IMR-90 (cell line): ENCODE measurements around the gene LIMS2. TPM values are rescaled to one million over a fixed set of nuclear protein-coding genes. Genes with fewer than 3 reads are reported as not detected.

Experiments used
- ATAC-seq: fragments of 200-7000 bp; cut with Tn5 transposase; 2 replicates; pipeline ENCODE4 v1.9.1; 2020; ENCODE audit warnings: low read depth, mild to moderate bottlenecking, moderate library complexity
- BruUV-seq: library from RNA; stranded (reverse); fragments of 400-500 nt; replicated peaks from 2 replicates; lab custom pipeline; 2021; lab: Mats Ljungman, UMichigan
- CTCF ChIA-PET: fragments of 300-600 bp; formaldehyde crosslinking; extraction: SDS; loops from one replicate; lab custom pipeline; 2021; ENCODE audit warnings: antibody characterized with exemption; lab: Yijun Ruan, JAX
- POLR2A ChIA-PET: fragments of 300-600 bp; sonication (Branson Sonifier 250); formaldehyde crosslinking; loops from one replicate; lab custom pipeline; 2022; ENCODE audit warnings: antibody characterized with exemption; ENCODE audit not compliant: unreplicated experiment; lab: Charles Lee
- DNase-seq: peaks from one replicate; pipeline ENCODE4 v3.0.0; 2013
- H2AFZ ChIP-seq: replicated peaks from 2 replicates; pipeline ENCODE3; 2013; ENCODE audit warnings: low read length, mild to moderate bottlenecking; ENCODE audit not compliant: poor library complexity
- H2AK5ac ChIP-seq: 2 replicates; pipeline ENCODE4 v1.6.1; 2013; ENCODE audit warnings: low read depth, low read length, inconsistent platforms
- H2AK9ac ChIP-seq: replicated peaks from 2 replicates; pipeline ENCODE3; 2013; ENCODE audit warnings: mild to moderate bottlenecking, low read depth, low read length, moderate library complexity; ENCODE audit not compliant: poor library complexity
- H2BK120ac ChIP-seq: 2 replicates; pipeline ENCODE4 v1.6.1; 2013; ENCODE audit warnings: low read depth, low read length, inconsistent platforms
- H2BK15ac ChIP-seq: 3 replicates; pipeline ENCODE4 v1.6.1; 2013; ENCODE audit warnings: low read depth, low read length, inconsistent platforms
- H2BK20ac ChIP-seq: 2 replicates; pipeline ENCODE4 v1.6.1; 2013; ENCODE audit warnings: low read depth, mild to moderate bottlenecking, inconsistent platforms, low read length, moderate library complexity
- H2BK5ac ChIP-seq: 2 replicates; pipeline ENCODE4 v1.6.1; 2013; ENCODE audit warnings: mild to moderate bottlenecking, low read depth, low read length, inconsistent platforms; ENCODE audit not compliant: poor library complexity, severe bottlenecking
- H3K14ac ChIP-seq: replicated peaks from 2 replicates; pipeline ENCODE4 v1.6.1; 2013; ENCODE audit warnings: low read depth, low read length, inconsistent platforms
- H3K18ac ChIP-seq: 2 replicates; pipeline ENCODE4 v1.6.1; 2013; ENCODE audit warnings: low read depth, low read length, control low read depth
- H3K23ac ChIP-seq: 2 replicates; pipeline ENCODE4 v1.6.1; 2013; ENCODE audit warnings: low read depth, low read length, inconsistent platforms
- H3K27ac ChIP-seq: 2 replicates; pipeline ENCODE4 v1.5.1; 2013; ENCODE audit warnings: mild to moderate bottlenecking, control low read depth, low read length; ENCODE audit not compliant: insufficient read depth
- H3K27me3 ChIP-seq: 2 replicates; pipeline ENCODE4 v1.6.1; 2013; ENCODE audit warnings: low read length; ENCODE audit not compliant: control insufficient read depth, insufficient read depth
- H3K36me3 ChIP-seq: 2 replicates; pipeline ENCODE4 v1.6.1; 2013; ENCODE audit warnings: low read length, mixed read lengths; ENCODE audit not compliant: control insufficient read depth, insufficient read depth
- H3K4ac ChIP-seq: 2 replicates; pipeline ENCODE4 v1.6.1; 2013; ENCODE audit warnings: low read depth, low read length, inconsistent platforms
- H3K4me1 ChIP-seq: 2 replicates; pipeline ENCODE4 v1.6.1; 2013; ENCODE audit warnings: low read length, mixed read lengths; ENCODE audit not compliant: control insufficient read depth, insufficient read depth
- H3K4me2 ChIP-seq: 2 replicates; pipeline ENCODE4 v1.6.1; 2013; ENCODE audit warnings: low read depth, mild to moderate bottlenecking, control low read depth, low read length, moderate library complexity
- H3K4me3 ChIP-seq: 2 replicates; pipeline ENCODE4 v1.5.1; 2013; ENCODE audit warnings: low read depth, mild to moderate bottlenecking, control low read depth, low read length, moderate library complexity; ENCODE audit not compliant: insufficient read depth
- H3K56ac ChIP-seq: 2 replicates; pipeline ENCODE4 v1.6.1; 2013; ENCODE audit warnings: low read length, inconsistent platforms; ENCODE audit not compliant: insufficient read depth; ENCODE audit errors: extremely low read depth
- H3K79me1 ChIP-seq, 2 experiments: 2 replicates each; pipeline ENCODE4 v1.6.1; 2013; ENCODE audit warnings: low read length in 2 of 2, inconsistent platforms in 1 of 2, low read depth in 1 of 2
- H3K9ac ChIP-seq: 2 replicates; pipeline ENCODE4 v1.6.1; 2013; ENCODE audit warnings: low read depth, low read length, control low read depth
- H3K9me1 ChIP-seq: 2 replicates; pipeline ENCODE4 v1.6.1; 2013; ENCODE audit warnings: low read length, inconsistent platforms; ENCODE audit not compliant: insufficient read depth
- H3K9me3 ChIP-seq: 2 replicates; pipeline ENCODE4 v1.6.1; 2013; ENCODE audit warnings: low read length; ENCODE audit not compliant: control insufficient read depth, insufficient read depth
- H4K20me1 ChIP-seq: 2 replicates; pipeline ENCODE4 v1.6.1; 2013; ENCODE audit warnings: low read length, inconsistent platforms; ENCODE audit not compliant: insufficient read depth
- H4K5ac ChIP-seq: 2 replicates; pipeline ENCODE4 v1.6.1; 2013; ENCODE audit warnings: mild to moderate bottlenecking, low read depth, low read length, control low read depth
- H4K8ac ChIP-seq, 2 experiments: 2 replicates each; pipeline ENCODE4 v1.6.1; 2013; ENCODE audit warnings: low read depth in 2 of 2, low read length in 2 of 2, control low read depth in 1 of 2, inconsistent platforms in 1 of 2
- H4K91ac ChIP-seq: 2 replicates; pipeline ENCODE4 v1.6.1; 2013; ENCODE audit warnings: low read depth, low read length, inconsistent platforms; ENCODE audit not compliant: insufficient read depth
- BHLHE40 ChIP-seq: fragments of 150-350 bp; IDR thresholded peaks from 2 replicates; pipeline ENCODE4 v1.6.1; 2016; ENCODE audit warnings: mild to moderate bottlenecking, low read depth, low read length
- CEBPB ChIP-seq: IDR thresholded peaks from 2 replicates; pipeline ENCODE4 v1.6.1; 2012; ENCODE audit warnings: low read depth, low read length, improper control_type of control experiment
- CHD1 ChIP-seq: IDR thresholded peaks from 2 replicates; pipeline ENCODE4 v1.6.1; 2012; ENCODE audit warnings: low read depth, low read length, improper control_type of control experiment
- ELK1 ChIP-seq: fragments of 150-350 bp; IDR thresholded peaks from 2 replicates; pipeline ENCODE4 v1.6.1; 2016; ENCODE audit warnings: low read depth, mild to moderate bottlenecking, low read length, moderate library complexity, borderline replicate concordance
- FOS ChIP-seq: fragments of 150-350 bp; IDR thresholded peaks from 2 replicates; pipeline ENCODE4 v1.6.1; 2016; ENCODE audit warnings: low read depth, low read length
- MAFK ChIP-seq: IDR thresholded peaks from 2 replicates; pipeline ENCODE4 v1.6.1; 2012; ENCODE audit warnings: low read depth, low read length, improper control_type of control experiment
- MAZ ChIP-seq: IDR thresholded peaks from 2 replicates; pipeline ENCODE4 v1.6.1; 2012; ENCODE audit warnings: low read depth, mild to moderate bottlenecking, low read length, improper control_type of control experiment, moderate library complexity, borderline replicate concordance
- MXI1 ChIP-seq: IDR thresholded peaks from 2 replicates; pipeline ENCODE4 v1.6.1; 2012; ENCODE audit warnings: low read depth, mild to moderate bottlenecking, low read length, moderate library complexity, borderline replicate concordance
- NFE2L2 ChIP-seq: fragments of 150-350 bp; IDR thresholded peaks from 2 replicates; pipeline ENCODE4 v1.6.1; 2016; ENCODE audit warnings: low read depth, mild to moderate bottlenecking, low read length
- POLR2A ChIP-seq: IDR thresholded peaks from 2 replicates; pipeline ENCODE4 v1.6.1; 2012; ENCODE audit warnings: mild to moderate bottlenecking, low read depth, low read length
- RAD21 ChIP-seq: IDR thresholded peaks from 2 replicates; pipeline ENCODE4 v1.6.1; 2012; ENCODE audit warnings: low read length, improper control_type of control experiment
- RCOR1 ChIP-seq: IDR thresholded peaks from 2 replicates; pipeline ENCODE4 v1.6.1; 2012; ENCODE audit warnings: mild to moderate bottlenecking, low read length, improper control_type of control experiment; ENCODE audit not compliant: insufficient replicate concordance
- RFX5 ChIP-seq: IDR thresholded peaks from 2 replicates; pipeline ENCODE4 v1.8.0; 2012; ENCODE audit warnings: low read depth, mild to moderate bottlenecking, low read length, moderate library complexity
- SMC3 ChIP-seq: fragments of 150-350 bp; IDR thresholded peaks from 2 replicates; pipeline ENCODE4 v1.6.1; 2016; ENCODE audit warnings: low read depth, mild to moderate bottlenecking, antibody characterized with exemption, low read length, moderate library complexity
- USF2 ChIP-seq: fragments of 150-350 bp; IDR thresholded peaks from 2 replicates; pipeline ENCODE4 v1.6.1; 2017; ENCODE audit warnings: mild to moderate bottlenecking, antibody characterized with exemption, low read length, low read depth
- WGBS, 2 experiments: methylation state at CpG; one replicate each; pipeline versions ENCODE4 v1.1.5 to v1.1.7; 2013; ENCODE audit warnings: missing lambda C conversion rate in 2 of 2; ENCODE audit not compliant: insufficient read length in 1 of 2; ENCODE audit errors: extremely low coverage in 2 of 2; 5-methylcytosine and 5-hydroxymethylcytosine counted together
- dilution Hi-C: fragments of 300-500 bp; cut with HindIII; formaldehyde crosslinking; loops from one replicate; pipeline ENCODE4 v1.14.3; 2018; ENCODE audit warnings: low sequenced_read_pairs; ENCODE audit not compliant: unreplicated experiment
- in situ Hi-C: fragments of 300-500 bp; cut with MboI; formaldehyde crosslinking; loops from 3 replicates; pipeline ENCODE4 v1.14.3; 2019; ENCODE audit warnings: low sequenced_read_pairs, inconsistent platforms, mixed read lengths
- intact Hi-C: fragments of 100-400 bp; cut with micrococcal nuclease; formaldehyde crosslinking; loops from 2 replicates; pipeline ENCODE4 v1.10.0; 2022
- polyA plus RNA-seq, 3 experiments: library from polyadenylated mRNA; depleted of rRNA; stranded (reverse); fragments of >200 nt; gene quantifications; 2 replicates each; pipeline ENCODE4 v1.2.3, GENCODE V29; 2012; ENCODE audit warnings: low replicate concordance in 1 of 3
- total RNA-seq: library from RNA; depleted of rRNA; stranded (reverse); fragments of >200 nt; gene quantifications from 2 replicates; pipeline ENCODE4 v1.2.3, GENCODE V29; 2012
- TF ChIP-seq, protein P1 (sequence below): conservative IDR thresholded peaks from 2 replicates; pipeline ENCODE4 v1.5.1; 2012; ENCODE audit warnings: mild to moderate bottlenecking, low read depth, low read length, improper control_type of control experiment

Gene LIMS2
- total and polyA plus RNA-seq, 2 of the 4 experiments (the other 2 are of a cell fraction) = 1.3 to 18.8 TPM

DNA sequence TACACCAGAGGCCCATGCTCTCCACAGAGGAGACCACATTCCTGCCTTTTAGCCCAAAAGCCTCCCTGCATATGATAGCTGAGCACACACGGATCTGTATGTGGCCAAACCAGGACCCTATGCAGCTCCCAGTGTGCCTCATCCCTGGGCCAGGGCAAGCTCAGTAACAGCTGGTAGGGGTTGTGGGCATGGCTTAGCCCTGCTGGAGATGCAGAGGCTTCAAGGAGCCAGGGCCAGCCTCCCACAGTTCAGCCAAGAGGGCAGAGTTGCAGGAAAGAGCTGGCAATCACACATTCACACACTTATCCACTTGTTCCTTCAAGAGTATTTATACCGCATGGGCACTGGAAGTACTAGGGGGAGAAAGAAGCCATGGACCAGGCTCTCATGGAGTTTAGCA is 1.6 kb upstream of the LIMS2 start:
- peaks cover 17% of the 10 kb centered on the region for H3K9me1 ChIP-seq
- no peaks in the 10 kb centered on the region for H3K36me3 ChIP-seq
- H2BK5ac ChIP-seq = no peak overlapping the region
- H3K23ac ChIP-seq = 0 out of 2 replicates have a peak overlapping the region, but pooled peaks have one; percentile 20
- no peak overlapping the region for H3K18ac ChIP-seq
- DNase-seq (no peak), ATAC-seq (no peak)
- peaks cover 20% of the 10 kb centered on the region for H4K20me1 ChIP-seq
- no peak overlapping the region for H2AK5ac ChIP-seq
- H2BK120ac ChIP-seq = no peak overlapping the region
- peaks cover 7% of the 10 kb centered on the region; the same call in 1 of the 2 replicates for H3K4me1 ChIP-seq
- no TSS peak for BruUV-seq
- no peak overlapping the region for H3K4me3 ChIP-seq
- no peak overlapping the region for H3K27ac ChIP-seq
- no peak overlapping the region for H3K56ac ChIP-seq
- POLR2A ChIA-PET = no interaction called here
- CTCF ChIA-PET = no interaction called here
- no peak overlapping the region for H2BK20ac ChIP-seq
- H3K4ac ChIP-seq = no peak overlapping the region
- H2AK9ac ChIP-seq = peak overlapping the region; percentile 33
- no peaks in the 10 kb centered on the region for H3K9me3 ChIP-seq
- no peak overlapping the region for H3K9ac ChIP-seq
- WGBS, 2 experiments = no CpG with 5 or more reads among the region's 2 CpGs
- no peak overlapping the region for H2AFZ ChIP-seq
- H2BK15ac ChIP-seq = no peak overlapping the region
- H3K14ac ChIP-seq = no peak overlapping the region
- no peak overlapping the region for H4K91ac ChIP-seq
- peaks cover 22% of the 10 kb centered on the region for H3K27me3 ChIP-seq
- dilution Hi-C loops (no loop called here), in situ Hi-C loops (no loop called here), intact Hi-C loops (no loop called here)
- no peak overlapping the region for H4K5ac ChIP-seq
- TF ChIP-seq MAZ (no peak), BHLHE40 (no peak), MXI1 (no peak), CEBPB (no peak), RCOR1 (no peak), POLR2A (no peak), SMC3 (no peak), MAFK (no peak), ELK1 (no peak), CHD1 (no peak), RFX5 (no peak), RAD21 (no peak), NFE2L2 (no peak), USF2 (no peak), FOS (no peak)
- TF ChIP-seq, protein P1, sequence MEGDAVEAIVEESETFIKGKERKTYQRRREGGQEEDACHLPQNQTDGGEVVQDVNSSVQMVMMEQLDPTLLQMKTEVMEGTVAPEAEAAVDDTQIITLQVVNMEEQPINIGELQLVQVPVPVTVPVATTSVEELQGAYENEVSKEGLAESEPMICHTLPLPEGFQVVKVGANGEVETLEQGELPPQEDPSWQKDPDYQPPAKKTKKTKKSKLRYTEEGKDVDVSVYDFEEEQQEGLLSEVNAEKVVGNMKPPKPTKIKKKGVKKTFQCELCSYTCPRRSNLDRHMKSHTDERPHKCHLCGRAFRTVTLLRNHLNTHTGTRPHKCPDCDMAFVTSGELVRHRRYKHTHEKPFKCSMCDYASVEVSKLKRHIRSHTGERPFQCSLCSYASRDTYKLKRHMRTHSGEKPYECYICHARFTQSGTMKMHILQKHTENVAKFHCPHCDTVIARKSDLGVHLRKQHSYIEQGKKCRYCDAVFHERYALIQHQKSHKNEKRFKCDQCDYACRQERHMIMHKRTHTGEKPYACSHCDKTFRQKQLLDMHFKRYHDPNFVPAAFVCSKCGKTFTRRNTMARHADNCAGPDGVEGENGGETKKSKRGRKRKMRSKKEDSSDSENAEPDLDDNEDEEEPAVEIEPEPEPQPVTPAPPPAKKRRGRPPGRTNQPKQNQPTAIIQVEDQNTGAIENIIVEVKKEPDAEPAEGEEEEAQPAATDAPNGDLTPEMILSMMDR = no peak
- H4K8ac ChIP-seq = no peak overlapping the region
- H3K79me1 ChIP-seq = peaks cover 6 to 23% of the 10 kb centered on the region in 2 experiments; a peak in 3 of 4 replicates
- H3K4me2 ChIP-seq = no peak overlapping the region
